ENCODE measurements around the gene ESYT2. TPM values are rescaled to one million over a fixed set of nuclear protein-coding genes. Genes with fewer than 3 reads are reported as not detected.

ESYT2 gene
- total RNA-seq, 1 experiment from 2014 or later, result 39.0 TPM

- Histone ChIP-seq H2AFZ (ENCODE audit: low read length) (no peak overlapping the region), H3K79me1 (ENCODE audit: insufficient read depth, low read depth, low read length, poor library complexity, severe bottlenecking) (no peaks in the 10 kb centered on the region), H3K27ac (ENCODE audit: insufficient read length, low read depth, low read length) (no peak overlapping the region), H2BK15ac (ENCODE audit: low read depth, low read length) (no peak overlapping the region), H3K4ac (ENCODE audit: low read depth, low read length) (no peak overlapping the region), H3K56ac (ENCODE audit: insufficient read length, low read depth, low read length) (no peak overlapping the region), H4K91ac (ENCODE audit: insufficient read length, low read depth, low read length) (no peak overlapping the region), H4K20me1 (ENCODE audit: control insufficient read depth, insufficient read depth, insufficient read length) (no peaks in the 10 kb centered on the region), H2BK5ac (ENCODE audit: insufficient read length, low read length) (no peak overlapping the region), H4K5ac (ENCODE audit: insufficient read length, low read depth, low read length) (no peak overlapping the region), H4K8ac (replicated peaks; ENCODE audit: insufficient read length, low read depth, low read length) (no peak overlapping the region), H3K27me3 (ENCODE audit: insufficient read depth, low read length) (no peaks in the 10 kb centered on the region), H3T11ph (ENCODE audit: low read length) (no peak overlapping the region), H3K9ac (ENCODE audit: extremely low read depth, insufficient read length, low read length) (no peak overlapping the region), H3K4me1 (ENCODE audit: insufficient read depth, low read length) (no peaks in the 10 kb centered on the region), H3K14ac (ENCODE audit: insufficient read depth, low read length) (no peak overlapping the region), H2BK120ac (ENCODE audit: low read depth, low read length, poor library complexity, severe bottlenecking) (no peak overlapping the region), H3K9me3 (ENCODE audit: control insufficient read depth, low read depth, low read length) (peaks cover 7% of the 10 kb centered on the region), H3K23me2 (ENCODE audit: insufficient read length, low read depth, low read length, poor library complexity, severe bottlenecking) (no peaks in the 10 kb centered on the region), H2AK5ac (ENCODE audit: insufficient read length, low read length) (no peak overlapping the region), H3K23ac (ENCODE audit: insufficient read length, low read depth, low read length) (no peak overlapping the region), H2BK20ac (ENCODE audit: low read depth, low read length, poor library complexity, severe bottlenecking) (no peak overlapping the region), H3K4me2 (ENCODE audit: insufficient read depth, insufficient read length, low read length) (no peak overlapping the region), H3K79me2 (ENCODE audit: insufficient read depth, low read length) (peaks cover 2% of the 10 kb centered on the region; the same call in 1 of the 2 replicates), H3K18ac (ENCODE audit: insufficient read length, low read depth, low read length) (no peak overlapping the region), H2BK12ac (ENCODE audit: insufficient read length, low read depth, low read length) (no peak overlapping the region)
- Mint-ChIP-seq H3K36me3 (ENCODE audit: insufficient read depth in 1 of 3, low read depth in 3 of 3) (peaks cover 15 to 23% (median 19%) of the 10 kb centered on the region in 3 experiments; a peak in 5 of 7 replicates), H3K4me3 (no peak overlapping the region), H3K4me1 (no peaks in the 10 kb centered on the region), H3K27me3 (ENCODE audit: low read depth) (no peaks in the 10 kb centered on the region), H3K27ac (no peak overlapping the region), H3K9me3 (no peaks in the 10 kb centered on the region)
- no CpG with 5 or more reads among the region's 3 CpGs for WGBS (ENCODE audit: extremely low coverage, insufficient read length, low lambda C conversion rate)
- no peak for TF ChIP-seq CTCF (conservative IDR thresholded peaks at IDR 0.05)
- no peak for DNase-seq
These were observed 52.8 kb downstream of the ESYT2 start for GRCh38 chr7:158776474-158776873.
